Hepatocyte (in vitro differentiated cells): Measurements from ENCODE around the gene PDLIM5. TPM values are rescaled to one million over a fixed set of nuclear protein-coding genes. Genes with fewer than 3 reads are reported as not detected.
A peak's percentile ranks its signal among the peaks of the same experiment; 100 is the strongest.

Experiments used
- DNase-seq: peaks from one replicate; pipeline ENCODE4 v3.0.0-alpha.2; 2016; ENCODE audit warnings: low spot score
- H2AFZ ChIP-seq: fragments of 200-600 bp; sonication (generic); 2 replicates; pipeline ENCODE4 v1.6.0; 2016; ENCODE audit warnings: antibody characterized with exemption, mild to moderate bottlenecking
- H3K27ac ChIP-seq: fragments of 200-600 bp; sonication (generic); 2 replicates; pipeline ENCODE4 v1.5.1; 2016; ENCODE audit warnings: mild to moderate bottlenecking
- H3K27me3 ChIP-seq: fragments of 200-600 bp; sonication (generic); 2 replicates; pipeline ENCODE4 v1.6.1; 2016
- H3K36me3 ChIP-seq: fragments of 200-600 bp; sonication (generic); replicated peaks from 2 replicates; pipeline ENCODE4 v1.5.1; 2016; ENCODE audit warnings: low read depth; ENCODE audit not compliant: insufficient read depth
- H3K4me1 ChIP-seq: fragments of 200-600 bp; sonication (generic); 2 replicates; pipeline ENCODE4 v1.5.1; 2016; ENCODE audit warnings: mild to moderate bottlenecking, moderate library complexity; ENCODE audit not compliant: insufficient read depth
- H3K4me2 ChIP-seq: fragments of 200-600 bp; sonication (generic); 2 replicates; pipeline ENCODE4 v1.6.0; 2016
- H3K4me3 ChIP-seq: fragments of 200-600 bp; sonication (generic); 2 replicates; pipeline ENCODE4 v1.5.1; 2016; ENCODE audit warnings: mild to moderate bottlenecking
- H3K79me2 ChIP-seq: fragments of 200-600 bp; sonication (generic); 2 replicates; pipeline ENCODE4 v1.6.0; 2017; ENCODE audit warnings: mild to moderate bottlenecking
- H3K9me2 ChIP-seq: fragments of 200-600 bp; sonication (generic); replicated peaks from 2 replicates; pipeline ENCODE4 v1.6.0; 2017; ENCODE audit warnings: mild to moderate bottlenecking; ENCODE audit not compliant: insufficient read depth
- H3K9me3 ChIP-seq: fragments of 200-600 bp; sonication (generic); 2 replicates; pipeline ENCODE4 v1.5.1; 2016; ENCODE audit warnings: low read depth, mild to moderate bottlenecking
- H4K20me1 ChIP-seq: fragments of 200-600 bp; sonication (generic); 2 replicates; pipeline ENCODE4 v1.6.0; 2016; ENCODE audit warnings: mild to moderate bottlenecking; ENCODE audit not compliant: insufficient read depth, poor library complexity, severe bottlenecking
- EZH2 ChIP-seq: fragments of 200-600 bp; sonication (generic); IDR thresholded peaks from 2 replicates; pipeline ENCODE4 v1.6.1; 2016; ENCODE audit warnings: antibody characterized with exemption, mild to moderate bottlenecking, borderline replicate concordance
- EZH2phosphoT487 ChIP-seq: fragments of 200-600 bp; sonication (generic); IDR thresholded peaks from one replicate; pipeline ENCODE4 v1.6.1; 2018; ENCODE audit warnings: antibody characterized with exemption, mild to moderate bottlenecking, low read depth, moderate library complexity; ENCODE audit not compliant: unreplicated experiment, severe bottlenecking
- WGBS: methylation state at CpG from one replicate; pipeline ENCODE4 v1.1.6; 2016; ENCODE audit warnings: low lambda C conversion rate; ENCODE audit errors: missing lambda C conversion rate; 5-methylcytosine and 5-hydroxymethylcytosine counted together
- polyA plus RNA-seq: library from polyadenylated mRNA; unstranded; fragments of >200 nt; fragmentation: Nextera tagmentation; extraction: Ambion mirVana; gene quantifications from 2 replicates; pipeline ENCODE4 v1.2.1, GENCODE V29; 2016
- total RNA-seq: library from RNA; depleted of rRNA; stranded (reverse); fragments of >200 nt; gene quantifications from 2 replicates; pipeline ENCODE4 v1.2.3, GENCODE V29; 2014
- TF ChIP-seq, protein P1 (sequence below): fragments of 200-600 bp; sonication (generic); IDR thresholded peaks from 2 replicates; pipeline ENCODE4 v1.5.1; 2016; ENCODE audit warnings: antibody characterized with exemption, mild to moderate bottlenecking; ENCODE audit not compliant: poor library complexity

PDLIM5 gene
- total and polyA plus RNA-seq, 2 experiments from 2014 or later = 97.1 to 121 TPM

DNA sequence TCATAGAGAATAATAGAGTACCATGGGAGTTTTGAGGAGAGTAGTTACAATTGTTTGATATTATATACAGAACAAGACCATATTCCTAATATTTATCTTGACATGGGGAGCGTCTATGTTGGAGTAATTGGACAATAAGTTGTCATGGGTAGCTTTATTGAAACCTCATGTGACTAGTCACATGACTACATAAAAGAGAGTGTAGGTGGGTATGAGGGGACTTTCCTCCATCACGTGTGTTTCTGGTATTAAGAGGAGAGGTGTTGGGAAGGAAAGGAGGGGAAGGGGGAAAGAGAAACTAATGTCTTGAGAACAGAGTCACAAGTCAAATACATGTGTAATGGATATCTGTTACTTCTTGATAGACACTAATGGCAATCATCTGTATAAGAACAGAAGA, 33.1 kb downstream of the PDLIM5 start:
- TF ChIP-seq, protein P1, sequence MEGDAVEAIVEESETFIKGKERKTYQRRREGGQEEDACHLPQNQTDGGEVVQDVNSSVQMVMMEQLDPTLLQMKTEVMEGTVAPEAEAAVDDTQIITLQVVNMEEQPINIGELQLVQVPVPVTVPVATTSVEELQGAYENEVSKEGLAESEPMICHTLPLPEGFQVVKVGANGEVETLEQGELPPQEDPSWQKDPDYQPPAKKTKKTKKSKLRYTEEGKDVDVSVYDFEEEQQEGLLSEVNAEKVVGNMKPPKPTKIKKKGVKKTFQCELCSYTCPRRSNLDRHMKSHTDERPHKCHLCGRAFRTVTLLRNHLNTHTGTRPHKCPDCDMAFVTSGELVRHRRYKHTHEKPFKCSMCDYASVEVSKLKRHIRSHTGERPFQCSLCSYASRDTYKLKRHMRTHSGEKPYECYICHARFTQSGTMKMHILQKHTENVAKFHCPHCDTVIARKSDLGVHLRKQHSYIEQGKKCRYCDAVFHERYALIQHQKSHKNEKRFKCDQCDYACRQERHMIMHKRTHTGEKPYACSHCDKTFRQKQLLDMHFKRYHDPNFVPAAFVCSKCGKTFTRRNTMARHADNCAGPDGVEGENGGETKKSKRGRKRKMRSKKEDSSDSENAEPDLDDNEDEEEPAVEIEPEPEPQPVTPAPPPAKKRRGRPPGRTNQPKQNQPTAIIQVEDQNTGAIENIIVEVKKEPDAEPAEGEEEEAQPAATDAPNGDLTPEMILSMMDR = no peak
- TF ChIP-seq EZH2 (no peak), EZH2phosphoT487 (no peak)

DNA sequence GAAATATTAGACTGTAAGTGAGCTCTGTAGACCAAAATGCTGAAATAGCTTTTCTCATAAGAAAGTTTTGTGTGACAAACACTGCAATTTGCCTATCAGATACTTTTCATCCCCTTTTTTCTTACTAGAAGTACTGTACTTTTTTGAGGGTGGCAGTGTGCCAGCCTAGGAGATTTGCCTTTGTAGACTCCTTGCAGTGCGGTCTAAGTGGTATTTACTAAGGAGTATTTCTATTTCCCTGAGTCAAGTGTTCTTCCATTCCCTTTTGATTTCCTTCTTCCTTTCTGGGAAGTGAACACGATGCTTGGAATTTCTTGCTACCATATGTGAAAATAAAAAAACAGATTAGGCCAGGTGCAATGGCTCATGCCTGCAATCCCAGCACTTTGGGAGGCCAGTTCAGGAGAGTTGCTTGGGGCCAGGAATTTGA, 34.6 kb downstream of the PDLIM5 start:
- Histone ChIP-seq H3K4me2 (no peak overlapping the region), H3K36me3 (no peaks in the 10 kb centered on the region), H3K9me2 (no peaks in the 10 kb centered on the region), H3K4me3 (no peak overlapping the region), H3K79me2 (peaks cover 81% of the 10 kb centered on the region), H4K20me1 (no peaks in the 10 kb centered on the region), H3K4me1 (no peaks in the 10 kb centered on the region), H3K27me3 (no peaks in the 10 kb centered on the region), H2AFZ (no peak overlapping the region), H3K9me3 (no peaks in the 10 kb centered on the region), H3K27ac (no peak overlapping the region)
- WGBS = 48% methylated on average over 2 of the region's 2 CpGs
- TF ChIP-seq EZH2 = no peak
- no peak for TF ChIP-seq EZH2phosphoT487
- TF ChIP-seq, protein P1 = no peak
- DNase-seq = no peak

More for the DNA sequence above, 33.1 kb downstream of the PDLIM5 start:
- Histone ChIP-seq H3K4me2 (no peak overlapping the region), H3K79me2 (peaks cover 81% of the 10 kb centered on the region), H3K27me3 (no peaks in the 10 kb centered on the region), H3K9me3 (no peaks in the 10 kb centered on the region), H4K20me1 (no peaks in the 10 kb centered on the region), H2AFZ (no peak overlapping the region), H3K9me2 (no peaks in the 10 kb centered on the region), H3K4me3 (no peak overlapping the region), H3K4me1 (no peaks in the 10 kb centered on the region), H3K27ac (no peak overlapping the region), H3K36me3 (no peaks in the 10 kb centered on the region)
- no peak for DNase-seq
- WGBS = 84% methylated on average over 2 of the region's 2 CpGs

DNA sequence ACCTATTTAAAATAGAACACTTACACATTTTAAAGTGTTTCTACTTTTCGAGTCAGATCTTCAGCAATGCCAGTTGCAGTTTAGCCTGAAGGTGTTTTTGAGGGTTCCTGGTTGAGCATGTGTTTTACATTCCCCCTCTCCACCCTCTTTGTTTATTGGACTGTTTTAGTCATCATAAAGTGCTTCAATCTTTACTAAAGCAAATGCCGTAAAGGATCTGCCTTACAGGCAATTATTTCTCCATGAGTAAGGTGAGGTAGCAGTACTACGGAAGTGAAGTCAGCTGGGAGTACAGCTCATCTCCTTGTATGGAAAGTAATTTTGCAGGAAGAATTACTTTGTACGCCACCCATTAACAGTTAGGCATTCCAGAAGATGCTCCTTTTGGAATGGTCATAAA, 36.9 kb downstream of the PDLIM5 start:
- H3K27ac ChIP-seq = peak overlapping the region; percentile 21
- no peak overlapping the region for H3K4me3 ChIP-seq
- WGBS = 58% methylated on average over 4 of the region's 4 CpGs
- no peaks in the 10 kb centered on the region for H3K9me2 ChIP-seq
- H3K36me3 ChIP-seq = no peaks in the 10 kb centered on the region
- H3K27me3 ChIP-seq = no peaks in the 10 kb centered on the region
- H4K20me1 ChIP-seq = no peaks in the 10 kb centered on the region
- no peak overlapping the region for H3K4me2 ChIP-seq
- H3K79me2 ChIP-seq = peaks cover 74% of the 10 kb centered on the region
- TF ChIP-seq EZH2 = no peak
- no peak for TF ChIP-seq EZH2phosphoT487
- TF ChIP-seq, protein P1 = no peak
- no peaks in the 10 kb centered on the region for H3K4me1 ChIP-seq
- no peak for DNase-seq
- H2AFZ ChIP-seq = no peak overlapping the region
- no peaks in the 10 kb centered on the region for H3K9me3 ChIP-seq

DNA sequence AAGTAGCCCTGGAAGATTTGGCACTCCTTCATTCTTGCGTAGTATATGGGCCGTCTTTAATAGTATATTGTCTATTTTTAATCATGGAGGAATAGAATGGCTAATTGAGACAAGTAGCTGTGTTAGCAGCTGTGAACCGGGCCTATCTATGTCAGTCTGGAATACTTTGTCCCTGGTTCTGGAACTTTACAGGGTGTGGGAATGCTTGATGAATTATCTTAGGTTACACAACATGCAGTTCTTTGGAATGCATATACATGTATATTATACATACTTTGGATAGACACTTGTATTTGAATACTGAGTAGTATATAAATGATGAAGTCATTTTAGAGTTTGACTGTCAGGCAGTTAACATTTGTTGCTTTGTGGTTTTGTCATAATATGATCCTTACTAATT, 37.4 kb downstream of the PDLIM5 start:
- 86% methylated on average over 3 of the region's 3 CpGs for WGBS

More for the DNA sequence above, 37.4 kb downstream of the PDLIM5 start:
- DNase-seq = no peak
- Histone ChIP-seq H3K4me1 (no peaks in the 10 kb centered on the region), H3K4me3 (no peak overlapping the region), H3K4me2 (no peak overlapping the region), H3K36me3 (no peaks in the 10 kb centered on the region), H3K27me3 (no peaks in the 10 kb centered on the region), H2AFZ (no peak overlapping the region), H3K79me2 (peaks cover 70% of the 10 kb centered on the region), H3K9me2 (no peaks in the 10 kb centered on the region), H4K20me1 (no peaks in the 10 kb centered on the region), H3K9me3 (no peaks in the 10 kb centered on the region), H3K27ac (peak overlapping the region; percentile 21)
- TF ChIP-seq, protein P1 = no peak
- TF ChIP-seq EZH2phosphoT487 = no peak
- TF ChIP-seq EZH2 = no peak
